ENCODE data around the gene SPACA6. TPM values are rescaled to one million over a fixed set of nuclear protein-coding genes. Genes with fewer than 3 reads are reported as not detected.
A peak's percentile ranks its signal among the peaks of the same experiment; 100 is the strongest.
"Not testable (repeated sequence)": the region's sequence is repeated elsewhere in the genome, so short reads cannot be mapped to it uniquely, and the experiment has no call there.

Gene SPACA6
- polyA plus RNA-seq, 10 donors, result 4.5 to 13.3 (median 6.8) TPM

GRCh38 chr19:51733742-51734522 is 40.8 kb downstream of the SPACA6 start:
- no peak for DNase-seq

DNA sequence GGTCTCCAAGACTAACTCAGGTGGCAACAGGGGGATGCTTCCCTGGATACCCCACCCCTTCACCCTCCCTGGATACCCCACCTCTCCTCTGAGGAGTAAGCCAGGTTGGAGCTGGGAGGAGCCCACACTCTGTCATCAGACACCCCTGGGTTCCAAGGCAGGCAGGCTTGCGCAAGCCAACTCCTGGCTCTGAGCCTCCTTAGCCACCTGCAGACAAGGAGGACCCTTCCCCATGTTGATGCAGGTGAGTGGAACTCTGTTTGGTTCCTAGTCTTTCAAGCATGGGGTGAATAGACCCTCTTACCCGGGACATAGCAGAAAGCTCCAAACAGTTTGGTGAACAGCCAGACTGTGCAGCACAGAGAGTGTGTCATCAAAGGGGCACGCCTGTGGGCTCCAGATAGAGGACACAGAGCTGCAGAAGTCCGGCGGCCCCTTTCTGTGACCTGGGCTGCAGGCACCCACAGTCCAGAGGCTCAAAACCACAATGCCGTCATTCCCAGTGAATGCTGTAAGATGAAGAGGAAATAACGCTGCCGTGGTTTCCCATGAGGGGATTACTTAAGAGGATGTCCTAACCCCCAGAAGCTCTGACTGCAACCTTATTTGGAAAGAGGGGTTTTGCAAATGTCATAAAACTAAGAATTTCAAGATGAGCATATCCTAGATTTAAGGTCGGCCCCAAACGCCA is 42.8 kb downstream of the SPACA6 start:
- DNase-seq, result peak in 2 of 3 donors; percentile 38 to 59

DNA sequence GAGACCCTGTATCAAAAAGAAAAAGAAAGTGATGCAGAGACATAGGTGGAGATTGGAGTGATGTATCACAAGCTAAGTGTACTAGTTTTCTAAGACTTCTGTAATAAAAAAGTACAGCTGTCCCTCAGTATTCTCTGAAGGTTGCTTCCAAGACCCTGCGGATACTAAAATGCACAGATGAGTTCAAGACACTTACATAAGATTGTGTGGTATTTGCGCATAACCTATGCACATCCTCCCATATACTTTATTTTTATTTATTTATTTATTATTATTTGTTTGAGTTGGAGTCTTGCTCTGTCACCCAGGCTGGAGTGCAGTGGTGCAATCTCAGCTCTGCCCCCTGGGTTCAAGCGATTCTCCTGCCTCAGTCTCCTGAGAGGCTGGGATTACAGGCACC is 44.3 kb downstream of the SPACA6 start:
- no peak for DNase-seq

GRCh38 chr19:51737924-51738323 is 44.8 kb downstream of the SPACA6 start:
- DNase-seq, result no peak

DNA sequence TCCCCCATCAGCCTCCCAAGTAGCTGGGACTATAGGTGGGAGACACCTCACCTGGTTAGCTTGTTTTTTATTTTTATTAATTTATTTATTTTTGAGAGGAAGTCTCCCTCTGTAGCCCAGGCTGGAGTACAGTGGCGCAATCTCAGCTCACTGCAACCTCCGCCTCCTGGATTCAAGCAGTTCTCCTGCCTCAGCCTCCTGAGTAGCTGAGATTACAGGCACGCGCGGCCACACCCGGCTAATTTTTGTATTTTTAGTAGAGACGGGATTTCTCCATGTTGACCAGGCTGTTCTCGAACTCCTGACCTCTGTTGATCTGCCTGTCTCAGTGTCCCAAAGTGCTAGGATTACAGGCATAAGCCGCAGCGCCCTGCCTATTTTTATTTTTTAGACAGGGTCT is 45.4 kb downstream of the SPACA6 start:
- not testable (repeated sequence) for DNase-seq

GRCh38 chr19:51739466-51740213 is 46.5 kb downstream of the SPACA6 start:
- DNase-seq, result no peak

DNA sequence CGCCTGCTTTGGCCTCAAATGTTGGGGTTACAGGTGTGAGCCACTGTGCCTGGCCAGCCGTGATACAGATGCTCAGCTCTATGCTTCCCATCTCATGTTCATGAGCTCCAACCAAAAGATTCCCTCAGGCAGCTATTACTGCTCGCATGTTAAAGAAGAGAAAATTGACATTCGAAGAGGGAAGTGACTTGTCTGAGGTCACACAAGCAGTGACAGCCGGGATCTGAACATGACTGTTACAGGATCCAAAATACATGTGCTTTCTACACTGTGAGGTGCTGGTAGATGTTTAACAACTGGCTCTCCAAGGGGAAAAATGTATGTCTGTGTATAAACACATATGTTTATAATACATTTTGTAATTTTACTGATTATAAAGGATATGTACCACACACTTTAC is 47.2 kb downstream of the SPACA6 start:
- no peak for DNase-seq

DNA sequence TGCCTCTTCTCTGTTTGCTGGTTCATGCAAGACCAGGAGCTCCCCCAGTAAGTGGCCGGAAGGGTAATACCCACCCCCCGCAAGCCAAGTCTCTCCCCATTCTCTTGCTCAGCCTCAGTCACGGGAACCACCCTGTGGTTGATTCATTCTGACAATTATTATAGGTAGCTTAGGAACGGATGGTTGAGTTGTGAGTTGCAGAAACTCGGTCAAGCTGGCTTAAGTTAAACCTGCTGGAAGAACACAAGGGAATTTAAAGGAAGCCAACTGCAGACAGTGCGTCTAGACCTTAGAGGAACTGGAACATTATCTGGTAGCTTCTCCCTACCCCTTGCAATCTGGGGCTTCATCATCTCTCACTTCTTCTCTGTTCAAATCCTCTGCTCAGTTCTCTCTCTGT is 49.7 kb downstream of the SPACA6 start:
- peak in 1 of 3 donors; percentile 68 for DNase-seq

DNA sequence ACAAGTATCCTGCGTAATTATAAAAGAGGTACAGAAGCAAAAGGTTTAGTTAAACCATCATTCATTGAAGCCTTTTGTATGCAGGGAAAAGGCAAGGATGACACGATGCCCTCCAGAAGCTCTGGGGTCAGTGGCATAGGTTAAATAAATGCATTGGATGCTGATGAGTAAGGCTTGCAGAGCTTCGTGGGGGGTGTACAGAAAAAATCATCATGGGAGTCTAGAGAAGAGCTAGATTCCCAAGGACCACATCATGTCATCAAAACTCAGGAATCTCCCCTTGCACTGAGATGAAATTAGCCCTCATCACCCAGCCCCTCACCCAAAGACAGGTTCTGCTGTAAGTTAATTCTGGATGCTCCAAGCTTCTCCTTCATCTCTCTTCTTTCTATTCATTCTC is 50.3 kb downstream of the SPACA6 start:
- DNase-seq, result no peak

DNA sequence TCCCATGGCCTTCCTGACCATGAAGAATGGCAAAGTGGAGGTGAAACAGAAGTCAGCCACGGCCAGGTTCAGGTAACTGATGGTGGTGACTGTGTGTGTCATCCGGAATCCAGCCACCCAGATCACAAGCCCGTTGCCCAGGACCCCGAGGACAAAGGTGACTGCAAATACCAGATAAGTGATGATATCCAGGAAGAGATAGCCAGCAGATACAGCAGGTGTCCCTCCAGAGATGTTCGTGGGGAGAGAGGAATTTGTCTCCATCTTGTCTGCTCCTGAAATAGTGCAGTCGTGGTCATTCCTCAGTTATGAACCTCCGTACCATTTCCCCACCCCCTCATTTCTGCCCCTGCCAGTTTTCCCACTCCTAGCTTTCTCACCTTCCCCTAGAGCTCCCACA is 53.6 kb downstream of the SPACA6 start:
- DNase-seq, result no peak

- DNase-seq, result no peak
Observed at GRCh38 chr19:51749979-51750378, 56.8 kb downstream of the SPACA6 start.

- DNase-seq, result no peak
Observed at GRCh38 chr19:51750400-51751094, 57.4 kb downstream of the SPACA6 start.

- DNase-seq, result peak in 2 of 3 donors; percentile 14 to 22
Observed at GRCh38 chr19:51751655-51752054, 58.5 kb downstream of the SPACA6 start, which contains the start of gene FPR1. Gene FPR1 (minus strand): TSS chr19:51751878. CDS start chr19:51746994, 4,884 bp downstream.

GRCh38 chr19:51754109-51754508 is 61.0 kb downstream of the SPACA6 start:
- DNase-seq, result peak in 1 of 3 donors; percentile 8

- DNase-seq, result no peak
Observed at GRCh38 chr19:51754770-51755169, 61.6 kb downstream of the SPACA6 start.

Other genes with a start within 250 kb of the SPACA6 start
- under 1 TPM in 4 of 10 donors, not detected in 6; 0.07 to 0.30 (median 0.11) TPM for gene SIGLEC8, start 234.9 kb upstream of the SPACA6 start, polyA plus RNA-seq (ENCODE audit: insufficient read length in 10 of 10)
- gene CEACAM18, start 214.8 kb upstream of the SPACA6 start, polyA plus RNA-seq (ENCODE audit: insufficient read length in 10 of 10), result not detected
- gene SIGLEC12, start 191.5 kb upstream of the SPACA6 start, polyA plus RNA-seq (ENCODE audit: insufficient read length in 10 of 10), result under 1 TPM in 6 of 10 donors, not detected in 4; 0.08 to 0.40 (median 0.13) TPM
- gene SIGLEC6, start 161.7 kb upstream of the SPACA6 start, polyA plus RNA-seq (ENCODE audit: insufficient read length in 10 of 10), result under 1 TPM in 7 of 10 donors, not detected in 3; 0.11 to 0.46 (median 0.33) TPM
- gene ZNF175, start 122.0 kb upstream of the SPACA6 start, polyA plus RNA-seq (ENCODE audit: insufficient read length in 10 of 10), result 10 to 100 TPM in 1 of 10 donors, 1 to 10 TPM in 9; 7.2 to 12.5 (median 8.7) TPM
- under 1 TPM in 6 of 10 donors, not detected in 4; 0.11 to 0.63 (median 0.43) TPM for gene SIGLEC5, start 62.9 kb upstream of the SPACA6 start, polyA plus RNA-seq (ENCODE audit: insufficient read length in 10 of 10)
- 1 to 10 TPM; 1.0 to 2.7 (median 1.8) TPM for gene SIGLEC14, start 46.5 kb upstream of the SPACA6 start, polyA plus RNA-seq (ENCODE audit: insufficient read length in 10 of 10)
- under 1 TPM in 4 of 10 donors, not detected in 6; 0.16 to 0.33 (median 0.18) TPM for gene HAS1, start 30.7 kb downstream of the SPACA6 start, polyA plus RNA-seq (ENCODE audit: insufficient read length in 10 of 10)
- gene FPR1, start 58.5 kb downstream of the SPACA6 start, polyA plus RNA-seq (ENCODE audit: insufficient read length in 10 of 10), result 1 to 10 TPM in 9 of 10 donors, under 1 TPM in 1; 0.88 to 2.6 (median 1.7) TPM
- under 1 TPM; 0.08 to 0.44 (median 0.27) TPM for gene FPR2, start 67.8 kb downstream of the SPACA6 start, polyA plus RNA-seq (ENCODE audit: insufficient read length in 10 of 10)
- gene FPR3, start 101.8 kb downstream of the SPACA6 start, polyA plus RNA-seq (ENCODE audit: insufficient read length in 10 of 10), result under 1 TPM; 0.16 to 0.71 (median 0.24) TPM
- 10 to 100 TPM; 10.1 to 21.2 (median 15.0) TPM for gene ZNF577, start 194.6 kb downstream of the SPACA6 start, polyA plus RNA-seq (ENCODE audit: insufficient read length in 10 of 10)
- gene ZNF649, start 211.7 kb downstream of the SPACA6 start, polyA plus RNA-seq (ENCODE audit: insufficient read length in 10 of 10), result 10 to 100 TPM in 9 of 10 donors, 1 to 10 TPM in 1; 8.7 to 15.6 (median 11.8) TPM
- 1 to 10 TPM; 4.6 to 7.5 (median 5.4) TPM for gene ZNF613, start 234.1 kb downstream of the SPACA6 start, polyA plus RNA-seq (ENCODE audit: insufficient read length in 10 of 10)